WTC11 (cell line): Measurements from ENCODE around the gene LRRFIP1.

ENCODE experiments used
- CREB1 ChIP-seq: sonication (generic); formaldehyde crosslinking; IDR thresholded peaks from 2 replicates; pipeline ENCODE4 v1.8.0; 2023; ENCODE audit warnings: mild to moderate bottlenecking, missing genetic modification reagents
- ETV6 ChIP-seq: sonication (generic); formaldehyde crosslinking; IDR thresholded peaks from 2 replicates; pipeline ENCODE4 v1.8.1; 2022; ENCODE audit warnings: mild to moderate bottlenecking, missing genetic modification reagents
- GABPB1 ChIP-seq: sonication (generic); formaldehyde crosslinking; IDR thresholded peaks from 2 replicates; pipeline ENCODE4 v1.8.1; 2023; ENCODE audit warnings: mild to moderate bottlenecking, missing genetic modification reagents
- IRF2 ChIP-seq: sonication (generic); formaldehyde crosslinking; IDR thresholded peaks from 2 replicates; pipeline ENCODE4 v1.8.0; 2022; ENCODE audit warnings: low read depth, missing genetic modification reagents, borderline replicate concordance
- JUN ChIP-seq: sonication (generic); formaldehyde crosslinking; IDR thresholded peaks from 2 replicates; pipeline ENCODE4 v1.8.0; 2023; ENCODE audit warnings: mild to moderate bottlenecking, missing genetic modification reagents
- NR3C1 ChIP-seq: sonication (generic); formaldehyde crosslinking; conservative IDR thresholded peaks from 2 replicates; pipeline ENCODE4 v1.8.1; 2023; ENCODE audit warnings: low read depth, mild to moderate bottlenecking, missing genetic modification reagents
- SP1 ChIP-seq: sonication (generic); formaldehyde crosslinking; conservative IDR thresholded peaks from 2 replicates; pipeline ENCODE4 v1.8.1; 2022; ENCODE audit warnings: missing genetic modification reagents
- TEAD4 ChIP-seq: sonication (generic); formaldehyde crosslinking; IDR thresholded peaks from 2 replicates; pipeline ENCODE4 v1.8.0; 2022; ENCODE audit warnings: mild to moderate bottlenecking, missing genetic modification reagents
- USF2 ChIP-seq: sonication (generic); formaldehyde crosslinking; IDR thresholded peaks from 2 replicates; pipeline ENCODE4 v1.8.1; 2023; ENCODE audit warnings: mild to moderate bottlenecking, missing genetic modification reagents, moderate library complexity
- TF ChIP-seq, protein P1 (sequence below): fragments of 200-600 bp; IDR thresholded peaks from 2 replicates; pipeline ENCODE4 v1.8.0; 2022; ENCODE audit warnings: antibody characterized with exemption
- TF ChIP-seq, protein P2 (sequence below): fragments of 250-450 bp; sonication (Bioruptor Pico); IDR thresholded peaks from 2 replicates; pipeline ENCODE4 v1.9.0; 2021; ENCODE audit warnings: mild to moderate bottlenecking

DNA sequence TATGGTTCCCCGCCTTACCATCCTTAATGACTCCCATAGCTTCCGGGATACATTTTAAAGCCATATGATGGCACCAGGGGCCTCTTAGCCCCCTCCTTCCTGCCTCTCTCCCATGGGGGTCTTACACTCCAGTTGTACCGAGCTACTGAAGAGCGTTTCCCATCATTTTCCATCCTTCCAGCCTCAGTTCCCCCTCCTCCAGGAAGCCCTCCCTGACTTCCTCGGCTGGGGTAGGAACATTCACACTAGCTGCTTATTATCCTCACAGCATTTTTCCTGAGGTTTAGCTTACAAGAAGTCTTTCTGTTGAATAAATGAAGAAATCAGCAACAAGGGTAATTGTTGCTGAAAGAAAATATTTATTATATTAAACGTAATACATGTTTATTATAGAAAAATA is 41.1 kb downstream of the LRRFIP1 start:
- no peak for TF ChIP-seq IRF2
- no peak for TF ChIP-seq NR3C1 (CRISPR knock-in tag)
- no peak for TF ChIP-seq SP1 (CRISPR knock-in tag)
- TF ChIP-seq, protein P1, sequence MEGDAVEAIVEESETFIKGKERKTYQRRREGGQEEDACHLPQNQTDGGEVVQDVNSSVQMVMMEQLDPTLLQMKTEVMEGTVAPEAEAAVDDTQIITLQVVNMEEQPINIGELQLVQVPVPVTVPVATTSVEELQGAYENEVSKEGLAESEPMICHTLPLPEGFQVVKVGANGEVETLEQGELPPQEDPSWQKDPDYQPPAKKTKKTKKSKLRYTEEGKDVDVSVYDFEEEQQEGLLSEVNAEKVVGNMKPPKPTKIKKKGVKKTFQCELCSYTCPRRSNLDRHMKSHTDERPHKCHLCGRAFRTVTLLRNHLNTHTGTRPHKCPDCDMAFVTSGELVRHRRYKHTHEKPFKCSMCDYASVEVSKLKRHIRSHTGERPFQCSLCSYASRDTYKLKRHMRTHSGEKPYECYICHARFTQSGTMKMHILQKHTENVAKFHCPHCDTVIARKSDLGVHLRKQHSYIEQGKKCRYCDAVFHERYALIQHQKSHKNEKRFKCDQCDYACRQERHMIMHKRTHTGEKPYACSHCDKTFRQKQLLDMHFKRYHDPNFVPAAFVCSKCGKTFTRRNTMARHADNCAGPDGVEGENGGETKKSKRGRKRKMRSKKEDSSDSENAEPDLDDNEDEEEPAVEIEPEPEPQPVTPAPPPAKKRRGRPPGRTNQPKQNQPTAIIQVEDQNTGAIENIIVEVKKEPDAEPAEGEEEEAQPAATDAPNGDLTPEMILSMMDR: no peak
- no peak for TF ChIP-seq CREB1
- no peak for TF ChIP-seq JUN (CRISPR knock-in tag)
- TF ChIP-seq GABPB1 (CRISPR knock-in tag): no peak
- TF ChIP-seq, protein P2, sequence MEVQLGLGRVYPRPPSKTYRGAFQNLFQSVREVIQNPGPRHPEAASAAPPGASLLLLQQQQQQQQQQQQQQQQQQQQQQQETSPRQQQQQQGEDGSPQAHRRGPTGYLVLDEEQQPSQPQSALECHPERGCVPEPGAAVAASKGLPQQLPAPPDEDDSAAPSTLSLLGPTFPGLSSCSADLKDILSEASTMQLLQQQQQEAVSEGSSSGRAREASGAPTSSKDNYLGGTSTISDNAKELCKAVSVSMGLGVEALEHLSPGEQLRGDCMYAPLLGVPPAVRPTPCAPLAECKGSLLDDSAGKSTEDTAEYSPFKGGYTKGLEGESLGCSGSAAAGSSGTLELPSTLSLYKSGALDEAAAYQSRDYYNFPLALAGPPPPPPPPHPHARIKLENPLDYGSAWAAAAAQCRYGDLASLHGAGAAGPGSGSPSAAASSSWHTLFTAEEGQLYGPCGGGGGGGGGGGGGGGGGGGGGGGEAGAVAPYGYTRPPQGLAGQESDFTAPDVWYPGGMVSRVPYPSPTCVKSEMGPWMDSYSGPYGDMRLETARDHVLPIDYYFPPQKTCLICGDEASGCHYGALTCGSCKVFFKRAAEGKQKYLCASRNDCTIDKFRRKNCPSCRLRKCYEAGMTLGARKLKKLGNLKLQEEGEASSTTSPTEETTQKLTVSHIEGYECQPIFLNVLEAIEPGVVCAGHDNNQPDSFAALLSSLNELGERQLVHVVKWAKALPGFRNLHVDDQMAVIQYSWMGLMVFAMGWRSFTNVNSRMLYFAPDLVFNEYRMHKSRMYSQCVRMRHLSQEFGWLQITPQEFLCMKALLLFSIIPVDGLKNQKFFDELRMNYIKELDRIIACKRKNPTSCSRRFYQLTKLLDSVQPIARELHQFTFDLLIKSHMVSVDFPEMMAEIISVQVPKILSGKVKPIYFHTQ (CRISPR knock-in tag): no peak
- no peak for TF ChIP-seq USF2 (CRISPR knock-in tag)
- no peak for TF ChIP-seq ETV6 (CRISPR knock-in tag)
- no peak for TF ChIP-seq TEAD4 (CRISPR knock-in tag)
